Spleen (tissue), 7 donors: ENCODE results near the gene SLC12A9.

Experiments
- POLR2AphosphoS5 ChIP-seq, 3 donors: sonication (generic); formaldehyde crosslinking; IDR thresholded peaks; one replicate each; pipeline ENCODE4 v1.5.1; 2017; ENCODE audit warnings: antibody characterized with exemption in 3 of 3
- TF ChIP-seq, protein P1 (sequence below), 11 experiments: fragments of 200-600 bp in 7 of 11; fragments of 450-650 bp in 4 of 11; sonication (generic) in 4 of 11; IDR thresholded peaks in 8 of 11; conservative IDR thresholded peaks in 3 of 11; 1 replicate in 7 of 11; 2 replicates in 4 of 11; pipeline versions ENCODE4 v1.4.0 to v1.8.0; 2016 to 2021; ENCODE audit warnings: antibody characterized with exemption in 11 of 11, inconsistent platforms in 4 of 11, mild to moderate bottlenecking in 1 of 11
- donor health status: DM: no; HTN: no; CAD: no; lungs with moderate emphysema.
- donor health status: DM: no; HTN: no; CAD: no.
- donor health status: DM: no; HTN: no; CAD: no.

DNA sequence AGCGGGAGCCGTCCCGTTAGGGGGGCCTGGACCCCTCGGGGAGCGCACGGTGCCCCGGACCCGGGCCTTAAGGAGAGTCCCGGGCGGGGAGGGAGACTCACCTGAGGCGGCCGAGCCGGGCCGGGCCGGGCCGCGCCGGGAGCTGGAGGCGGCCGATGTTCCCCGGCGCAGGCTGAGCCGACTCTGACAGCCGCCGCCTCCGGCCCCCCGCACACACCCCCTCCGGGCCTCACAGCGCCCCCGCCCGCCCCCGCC lies 43.1 kb downstream of the SLC12A9 start, which contains the start of gene ACHE:
- TF ChIP-seq POLR2AphosphoS5 (IDR thresholded peaks at IDR 0.05): no peak
- TF ChIP-seq, protein P1, sequence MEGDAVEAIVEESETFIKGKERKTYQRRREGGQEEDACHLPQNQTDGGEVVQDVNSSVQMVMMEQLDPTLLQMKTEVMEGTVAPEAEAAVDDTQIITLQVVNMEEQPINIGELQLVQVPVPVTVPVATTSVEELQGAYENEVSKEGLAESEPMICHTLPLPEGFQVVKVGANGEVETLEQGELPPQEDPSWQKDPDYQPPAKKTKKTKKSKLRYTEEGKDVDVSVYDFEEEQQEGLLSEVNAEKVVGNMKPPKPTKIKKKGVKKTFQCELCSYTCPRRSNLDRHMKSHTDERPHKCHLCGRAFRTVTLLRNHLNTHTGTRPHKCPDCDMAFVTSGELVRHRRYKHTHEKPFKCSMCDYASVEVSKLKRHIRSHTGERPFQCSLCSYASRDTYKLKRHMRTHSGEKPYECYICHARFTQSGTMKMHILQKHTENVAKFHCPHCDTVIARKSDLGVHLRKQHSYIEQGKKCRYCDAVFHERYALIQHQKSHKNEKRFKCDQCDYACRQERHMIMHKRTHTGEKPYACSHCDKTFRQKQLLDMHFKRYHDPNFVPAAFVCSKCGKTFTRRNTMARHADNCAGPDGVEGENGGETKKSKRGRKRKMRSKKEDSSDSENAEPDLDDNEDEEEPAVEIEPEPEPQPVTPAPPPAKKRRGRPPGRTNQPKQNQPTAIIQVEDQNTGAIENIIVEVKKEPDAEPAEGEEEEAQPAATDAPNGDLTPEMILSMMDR (IDR thresholded peaks at IDR 0.05 in 8 of 11, conservative IDR thresholded peaks at IDR 0.05 in 3 of 11): no peak
